HepG2 (cell line): ENCODE data around the gene USP14. TPM values are rescaled to one million over a fixed set of nuclear protein-coding genes. Genes with fewer than 3 reads are reported as not detected.

Experiments
- ATAC-seq: fragments of 200-7000 bp; cut with Tn5 transposase; 3 replicates; pipeline ENCODE4 v1.9.1; 2020; ENCODE audit warnings: mild to moderate bottlenecking, moderate library complexity
- BruUV-seq: library from RNA; stranded (reverse); fragments of 400-500 nt; replicated peaks from 2 replicates; lab custom pipeline; 2021; lab: Mats Ljungman, UMichigan
- CTCF ChIA-PET: fragments of 300-600 bp; formaldehyde crosslinking; extraction: SDS; loops from one replicate; lab custom pipeline; 2021; ENCODE audit warnings: low total read pairs, inconsistent platforms, low intra/inter-chr PET ratio; lab: Yijun Ruan, JAX
- POLR2A ChIA-PET: fragments of 350-600 bp; sonication (Branson Sonifier 250); formaldehyde crosslinking; loops from one replicate; lab custom pipeline; 2020; ENCODE audit warnings: antibody characterized with exemption, inconsistent platforms; lab: Yijun Ruan, JAX
- DNase-seq: peaks from one replicate; pipeline ENCODE4 v3.0.0-alpha.2; 2015; ENCODE audit warnings: low spot score
- FAIRE-seq: peaks from 3 replicates; lab custom pipeline; 2011; peaks lifted over from hg19 to GRCh38; lab: Jason Lieb, UNC
- H2AFZ ChIP-seq: one replicate; pipeline ENCODE4 v1.6.1; 2011; ENCODE audit warnings: low read length, inconsistent platforms
- H3K27ac ChIP-seq: fragments of 300-600 bp; 3 replicates; pipeline ENCODE4 v1.8.0; 2011; ENCODE audit warnings: mixed run types, mild to moderate bottlenecking, mixed read lengths, low read length, inconsistent platforms; ENCODE audit not compliant: insufficient read depth; ENCODE audit errors: extremely low read length
- H3K27me3 ChIP-seq, 2 experiments: fragments of 200-600 bp in 1 of 2; 2 replicates in 1 of 2; 3 replicates in 1 of 2; pipeline versions ENCODE4 v1.6.0 to v1.8.0; 2011; ENCODE audit warnings: low read length in 2 of 2, mild to moderate bottlenecking in 2 of 2, moderate library complexity in 2 of 2, inconsistent platforms in 1 of 2; ENCODE audit not compliant: insufficient read depth in 2 of 2, control insufficient read depth in 1 of 2
- H3K36me3 ChIP-seq, 2 experiments: fragments of 200-600 bp in 1 of 2; replicated peaks in 1 of 2; 2 replicates in 1 of 2; 3 replicates in 1 of 2; pipeline versions ENCODE4 v1.5.1 to v1.8.0; 2011; ENCODE audit warnings: low read length in 2 of 2, inconsistent platforms in 1 of 2; ENCODE audit not compliant: insufficient read depth in 2 of 2, control insufficient read depth in 1 of 2
- H3K4me1 ChIP-seq: 2 replicates; pipeline ENCODE4 v1.5.1; 2012; ENCODE audit warnings: low read length, inconsistent platforms; ENCODE audit not compliant: insufficient read depth
- H3K4me2 ChIP-seq: 2 replicates; pipeline ENCODE4 v1.6.0; 2011; ENCODE audit warnings: low read depth, low read length, inconsistent platforms
- H3K4me3 ChIP-seq, 3 experiments: fragments of 200-600 bp in 1 of 3; sonication (generic), shearing (Covaris generic) in 1 of 3; replicated peaks in 1 of 3; 2 replicates each; pipeline ENCODE4 v1.5.1; 2011 to 2016; ENCODE audit warnings: low read length in 3 of 3, inconsistent platforms in 2 of 3, low read depth in 2 of 3, mild to moderate bottlenecking in 2 of 3, control low read depth in 1 of 3, mixed read lengths in 1 of 3; ENCODE audit not compliant: insufficient read depth in 1 of 3
- H3K79me2 ChIP-seq: one replicate; pipeline ENCODE4 v1.6.1; 2011; ENCODE audit warnings: low read length, inconsistent platforms; ENCODE audit not compliant: insufficient read depth
- H3K9ac ChIP-seq: 2 replicates; pipeline ENCODE4 v1.6.0; 2011; ENCODE audit warnings: mild to moderate bottlenecking, low read depth, low read length, inconsistent platforms; ENCODE audit not compliant: insufficient read depth
- H3K9me3 ChIP-seq: 2 replicates; pipeline ENCODE4 v1.5.1; 2012; ENCODE audit warnings: mild to moderate bottlenecking, low read length
- H4K20me1 ChIP-seq: 2 replicates; pipeline ENCODE4 v1.6.0; 2011; ENCODE audit warnings: inconsistent platforms, mild to moderate bottlenecking, low read length, moderate library complexity; ENCODE audit not compliant: insufficient read depth
- DR1 ChIP-seq: sonication (generic); formaldehyde crosslinking; IDR thresholded peaks from 2 replicates; pipeline ENCODE4 v1.8.0; 2021; ENCODE audit warnings: mild to moderate bottlenecking, missing genetic modification reagents, inconsistent platforms
- ETV6 ChIP-seq: sonication (generic); formaldehyde crosslinking; conservative IDR thresholded peaks from 2 replicates; pipeline ENCODE4 v1.4.0; 2020; ENCODE audit warnings: missing genetic modification reagents
- NFYC ChIP-seq: IDR thresholded peaks from 2 replicates; pipeline ENCODE4 v1.6.1; 2016; ENCODE audit warnings: missing genetic modification reagents, missing compliant biosample characterization
- TBX3 ChIP-seq: fragments of 450-650 bp; IDR thresholded peaks from 2 replicates; pipeline ENCODE4 v1.6.1; 2017; ENCODE audit warnings: antibody characterized with exemption, mild to moderate bottlenecking, inconsistent platforms, borderline replicate concordance
- ZFP41 ChIP-seq: sonication (generic); formaldehyde crosslinking; IDR thresholded peaks from 2 replicates; pipeline ENCODE4 v1.4.0; 2020; ENCODE audit warnings: mild to moderate bottlenecking, missing genetic modification reagents, borderline replicate concordance
- ZNF17 ChIP-seq: sonication (generic); formaldehyde crosslinking; IDR thresholded peaks from 2 replicates; pipeline ENCODE4 v1.5.0; 2020; ENCODE audit warnings: mild to moderate bottlenecking, missing genetic modification reagents
- ZNF180 ChIP-seq: sonication (generic); formaldehyde crosslinking; IDR thresholded peaks from 2 replicates; pipeline ENCODE4 v1.4.0; 2020; ENCODE audit warnings: low read depth, missing genetic modification reagents, borderline replicate concordance
- ZNF232 ChIP-seq: sonication (generic); formaldehyde crosslinking; IDR thresholded peaks from 2 replicates; pipeline ENCODE4 v1.4.0; 2020; ENCODE audit warnings: missing genetic modification reagents, borderline replicate concordance
- ZNF382 ChIP-seq: sonication (generic); formaldehyde crosslinking; IDR thresholded peaks from 2 replicates; pipeline ENCODE4 v1.5.0; 2020; ENCODE audit warnings: missing genetic modification reagents, mild to moderate bottlenecking, borderline replicate concordance
- ZNF644 ChIP-seq: IDR thresholded peaks from 2 replicates; pipeline ENCODE4 v1.6.1; 2016; ENCODE audit warnings: low read depth
- ZNF713 ChIP-seq: sonication (generic); formaldehyde crosslinking; IDR thresholded peaks from 2 replicates; pipeline ENCODE4 v1.4.0; 2020; ENCODE audit warnings: mild to moderate bottlenecking, missing genetic modification reagents
- WGBS: methylation state at CpG from one replicate; pipeline ENCODE4 v1.1.6; 2017; ENCODE audit warnings: low lambda C conversion rate; 5-methylcytosine and 5-hydroxymethylcytosine counted together
- in situ Hi-C: cut with HindIII; loops from 2 replicates; pipeline ENCODE4 v1.10.0; 2017; ENCODE audit warnings: low pct_unique_long_range_greater_than_20kb; ENCODE audit not compliant: extremely low pct_ligation_motif_present
- intact Hi-C: fragments of 100-400 bp; cut with micrococcal nuclease; formaldehyde crosslinking; loops from one replicate; pipeline ENCODE4 v1.10.0; 2022; ENCODE audit not compliant: unreplicated experiment
- polyA plus RNA-seq, 8 experiments: library from polyadenylated mRNA; depleted of rRNA in 3 of 8; stranded (reverse) in 7 of 8; unstranded in 1 of 8; fragments of >200 nt; fragmentation: Illumina TruSeq in 4 of 8; extraction: Trizol in 4 of 8; gene quantifications; 2 replicates each; pipeline versions ENCODE4 v1.2.1 to v1.2.3, GENCODE V29; 2011 to 2016; ENCODE audit warnings: low read depth in 4 of 8, missing spikeins in 1 of 8, mixed read lengths in 1 of 8; ENCODE audit not compliant: insufficient read depth in 1 of 8
- total RNA-seq, 5 experiments: library from RNA; depleted of rRNA; stranded (reverse); fragments of >200 nt; fragmentation: Illumina TruSeq; extraction: Trizol; gene quantifications; 2 replicates each; pipeline ENCODE4 v1.2.3, GENCODE V29; 2016; ENCODE audit warnings: low read depth in 1 of 5
- TF ChIP-seq, protein P1 (sequence below): sonication (generic); formaldehyde crosslinking; IDR thresholded peaks from 2 replicates; pipeline ENCODE4 v1.4.0; 2020; ENCODE audit warnings: missing genetic modification reagents
- TF ChIP-seq, protein P2 (sequence below): sonication (generic); formaldehyde crosslinking; IDR thresholded peaks from 2 replicates; pipeline ENCODE4 v1.4.0; 2020; ENCODE audit warnings: mild to moderate bottlenecking, missing genetic modification reagents
- TF ChIP-seq, protein P3 (sequence below): sonication (generic); formaldehyde crosslinking; IDR thresholded peaks from 2 replicates; pipeline ENCODE4 v1.8.1; 2023; ENCODE audit warnings: mild to moderate bottlenecking, moderate library complexity, missing genetic modification reagents

USP14 gene
- total and polyA plus RNA-seq, 2 of the 13 experiments (the other 11 are each of a cell fraction or from before 2014, with no cell fraction given): 14.7 to 16.6 TPM

DNA sequence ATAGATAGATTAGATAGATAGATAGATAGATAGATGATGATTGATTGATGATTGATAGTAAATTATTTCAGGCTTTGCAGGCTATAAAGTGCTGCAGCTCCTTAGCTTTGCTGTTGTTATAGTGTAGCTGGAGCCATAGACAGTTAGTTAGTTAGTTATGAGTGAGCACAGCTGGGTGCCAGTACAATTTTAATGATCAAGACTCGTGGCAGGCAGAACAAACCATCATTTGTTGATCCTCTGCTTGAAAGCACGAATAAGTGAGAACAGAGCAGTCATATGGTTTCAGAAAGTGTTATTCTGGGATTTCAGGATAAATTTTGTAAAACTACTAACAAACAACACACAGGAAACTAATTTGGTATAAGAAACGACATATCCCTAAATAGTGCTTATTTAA is 55.6 kb downstream of the USP14 start:
- intact Hi-C loops: no loop called here
- TF ChIP-seq ZNF232 (CRISPR knock-in tag) (no peak), TBX3 (no peak), ZNF644 (CRISPR knock-in tag) (no peak), ZNF17 (CRISPR knock-in tag) (no peak)
- TF ChIP-seq, all 625 proteins: peak for 0
- BruUV-seq: no TSS peak
- Histone ChIP-seq H3K27me3 (no peaks in the 10 kb centered on the region), H4K20me1 (no peaks in the 10 kb centered on the region), H3K79me2 (no peaks in the 10 kb centered on the region), H3K9me3 (no peaks in the 10 kb centered on the region), H3K4me1 (peaks cover 12% of the 10 kb centered on the region), H3K4me2 (no peak overlapping the region), H3K27ac (no peak overlapping the region), H3K36me3 (peaks cover 13 to 80% of the 10 kb centered on the region in 2 experiments), H3K9ac (no peak overlapping the region), H3K4me3 (no peak overlapping the region), H2AFZ (no peak overlapping the region)
- ATAC-seq: no peak
- in situ Hi-C loops: no loop called here
- WGBS: 96% methylated on average over 3 of the region's 3 CpGs
- DNase-seq: no peak
- no peak for FAIRE-seq
- ChIA-PET CTCF (no interaction called here), POLR2A (no interaction called here)

DNA sequence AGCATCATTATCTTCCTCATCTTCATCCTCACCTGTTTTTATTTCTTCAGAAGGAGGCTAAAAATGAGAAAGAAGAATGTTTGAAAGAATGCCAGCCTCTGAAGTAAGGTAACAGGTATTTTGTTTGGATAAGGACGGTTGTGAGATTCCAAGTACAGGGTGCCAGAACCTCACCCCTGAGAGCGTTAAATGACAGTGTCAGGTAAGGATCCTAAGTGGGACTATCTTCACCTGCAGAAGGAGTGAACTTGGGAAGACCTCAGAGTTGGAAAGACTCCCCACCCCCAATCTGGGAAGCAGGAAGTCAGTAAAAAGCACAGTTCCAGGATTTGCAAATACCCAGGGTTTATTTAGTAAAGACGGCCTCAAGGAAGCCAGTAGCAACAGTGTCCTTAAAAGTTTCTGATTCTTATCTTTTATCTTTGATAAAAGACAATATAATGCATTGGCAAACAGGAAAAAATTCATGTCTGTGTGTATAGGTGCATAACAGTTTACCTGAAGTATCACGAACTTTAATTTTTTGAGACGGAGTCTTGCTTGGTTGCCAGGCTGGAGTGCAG is 57.2 kb downstream of the USP14 start:
- DNase-seq (no peak), ATAC-seq (no peak), FAIRE-seq (no peak)
- CTCF ChIA-PET: no interaction called here
- peaks cover 12% of the 10 kb centered on the region for H3K4me1 ChIP-seq
- H3K79me2 ChIP-seq: no peaks in the 10 kb centered on the region
- H3K9ac ChIP-seq: no peak overlapping the region
- no peaks in the 10 kb centered on the region for H3K27me3 ChIP-seq
- peaks cover 13 to 66% of the 10 kb centered on the region in 2 experiments for H3K36me3 ChIP-seq
- BruUV-seq: no TSS peak
- no peak overlapping the region for H3K4me3 ChIP-seq
- WGBS: 94% methylated on average over 5 of the region's 5 CpGs
- no peak overlapping the region for H3K27ac ChIP-seq
- intact Hi-C loops: no loop called here
- no peaks in the 10 kb centered on the region for H4K20me1 ChIP-seq
- in situ Hi-C loops: no loop called here
- H3K4me2 ChIP-seq: no peak overlapping the region
- no peak overlapping the region for H2AFZ ChIP-seq
- POLR2A ChIA-PET: no interaction called here
- no peaks in the 10 kb centered on the region for H3K9me3 ChIP-seq
- TF ChIP-seq ZNF382 (CRISPR knock-in tag) (no peak), ZFP41 (CRISPR knock-in tag) (no peak), ZNF713 (CRISPR knock-in tag) (no peak), NFYC (no peak), ETV6 (no peak), DR1 (CRISPR knock-in tag) (no peak), ZNF180 (CRISPR knock-in tag) (no peak)
- TF ChIP-seq, protein P1, sequence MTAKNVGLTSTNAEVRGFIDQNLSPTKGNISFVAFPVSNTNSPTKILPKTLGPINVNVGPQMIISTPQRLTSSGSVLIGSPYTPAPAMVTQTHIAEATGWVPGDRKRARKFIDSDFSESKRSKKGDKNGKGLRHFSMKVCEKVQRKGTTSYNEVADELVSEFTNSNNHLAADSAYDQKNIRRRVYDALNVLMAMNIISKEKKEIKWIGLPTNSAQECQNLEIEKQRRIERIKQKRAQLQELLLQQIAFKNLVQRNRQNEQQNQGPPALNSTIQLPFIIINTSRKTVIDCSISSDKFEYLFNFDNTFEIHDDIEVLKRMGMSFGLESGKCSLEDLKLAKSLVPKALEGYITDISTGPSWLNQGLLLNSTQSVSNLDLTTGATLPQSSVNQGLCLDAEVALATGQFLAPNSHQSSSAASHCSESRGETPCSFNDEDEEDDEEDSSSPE (CRISPR knock-in tag): no peak
- TF ChIP-seq, protein P2, sequence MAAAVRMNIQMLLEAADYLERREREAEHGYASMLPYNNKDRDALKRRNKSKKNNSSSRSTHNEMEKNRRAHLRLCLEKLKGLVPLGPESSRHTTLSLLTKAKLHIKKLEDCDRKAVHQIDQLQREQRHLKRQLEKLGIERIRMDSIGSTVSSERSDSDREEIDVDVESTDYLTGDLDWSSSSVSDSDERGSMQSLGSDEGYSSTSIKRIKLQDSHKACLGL (CRISPR knock-in tag): no peak
- TF ChIP-seq, protein P3, sequence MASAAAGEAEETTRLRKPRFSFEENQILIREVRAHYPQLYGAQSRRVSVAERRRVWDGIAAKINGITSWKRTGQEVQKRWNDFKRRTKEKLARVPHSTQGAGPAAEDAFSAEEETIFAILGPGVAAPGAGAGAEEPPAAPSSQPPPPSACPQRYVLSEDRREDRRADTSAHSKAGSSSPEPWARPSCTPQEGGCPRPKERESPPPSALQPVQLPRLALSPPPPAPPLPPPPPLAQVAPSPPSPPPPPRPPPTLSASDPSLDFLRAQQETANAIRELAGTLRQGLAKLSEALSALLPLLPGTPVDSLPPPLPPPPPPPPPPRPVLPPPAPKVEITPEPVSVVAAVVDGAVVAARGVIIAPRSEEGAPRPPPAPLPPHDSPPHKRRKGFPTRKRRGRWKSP (CRISPR knock-in tag): no peak
